SK-N-MC (cell line): Measurements from ENCODE around the gene PHC2.

Source experiments
- DNase-seq: peaks from one replicate; pipeline ENCODE4 v3.0.0-alpha.2; 2011; ENCODE audit warnings: low read depth, low spot score
- H3K27ac ChIP-seq: fragments of 200-600 bp; sonication (generic); 2 replicates; pipeline ENCODE4 v1.5.1; 2016; ENCODE audit warnings: mixed run types
- H3K36me3 ChIP-seq: fragments of 200-600 bp; sonication (generic); 2 replicates; pipeline ENCODE4 v1.6.1; 2017; ENCODE audit warnings: antibody characterized with exemption, low read length, mixed read lengths; ENCODE audit not compliant: insufficient read depth
- H3K4me3 ChIP-seq: fragments of 200-600 bp; sonication (generic); 2 replicates; pipeline ENCODE4 v1.5.1; 2016
- H3K9ac ChIP-seq: fragments of 200-600 bp; sonication (generic); 2 replicates; pipeline ENCODE4 v1.8.0; 2017; ENCODE audit warnings: mixed run types, mixed read lengths; ENCODE audit not compliant: insufficient read length
- H3K9me3 ChIP-seq: fragments of 200-600 bp; sonication (generic); 2 replicates; pipeline ENCODE4 v1.6.1; 2017; ENCODE audit warnings: low read depth, mild to moderate bottlenecking, antibody characterized with exemption, low read length, moderate library complexity, mixed read lengths
- EZH2 ChIP-seq: fragments of 200-600 bp; sonication (generic); IDR thresholded peaks from one replicate; pipeline ENCODE4 v1.6.1; 2017; ENCODE audit warnings: antibody characterized with exemption
- FOXP2 ChIP-seq: optimal IDR thresholded peaks from 2 replicates; pipeline ENCODE3; 2011; ENCODE audit warnings: mild to moderate bottlenecking, moderate library complexity; ENCODE audit not compliant: insufficient read depth; ENCODE audit errors: extremely low read length, control extremely low read depth
- POLR2AphosphoS5 ChIP-seq: IDR thresholded peaks from 2 replicates; pipeline ENCODE4 v1.6.1; 2012; ENCODE audit warnings: mild to moderate bottlenecking, low read depth, low read length, borderline replicate concordance

The PHC2 gene

GRCh38 chr1:33373606-33374005, 57.3 kb downstream of the PHC2 start:
- H3K4me3 ChIP-seq: no peak overlapping the region
- H3K27ac ChIP-seq: no peak overlapping the region
- no peak for DNase-seq
- H3K36me3 ChIP-seq: no peaks in the 10 kb centered on the region
- H3K9ac ChIP-seq: no peak overlapping the region
- TF ChIP-seq FOXP2 (no peak), EZH2 (no peak), POLR2AphosphoS5 (no peak)
- no peaks in the 10 kb centered on the region for H3K9me3 ChIP-seq

GRCh38 chr1:33372677-33373076, 58.2 kb downstream of the PHC2 start:
- Histone ChIP-seq H3K9me3 (no peaks in the 10 kb centered on the region), H3K27ac (no peak overlapping the region), H3K4me3 (no peak overlapping the region), H3K9ac (no peak overlapping the region), H3K36me3 (no peaks in the 10 kb centered on the region)
- TF ChIP-seq FOXP2: no peak
- TF ChIP-seq POLR2AphosphoS5: no peak
- no peak for TF ChIP-seq EZH2
- DNase-seq: no peak

DNA sequence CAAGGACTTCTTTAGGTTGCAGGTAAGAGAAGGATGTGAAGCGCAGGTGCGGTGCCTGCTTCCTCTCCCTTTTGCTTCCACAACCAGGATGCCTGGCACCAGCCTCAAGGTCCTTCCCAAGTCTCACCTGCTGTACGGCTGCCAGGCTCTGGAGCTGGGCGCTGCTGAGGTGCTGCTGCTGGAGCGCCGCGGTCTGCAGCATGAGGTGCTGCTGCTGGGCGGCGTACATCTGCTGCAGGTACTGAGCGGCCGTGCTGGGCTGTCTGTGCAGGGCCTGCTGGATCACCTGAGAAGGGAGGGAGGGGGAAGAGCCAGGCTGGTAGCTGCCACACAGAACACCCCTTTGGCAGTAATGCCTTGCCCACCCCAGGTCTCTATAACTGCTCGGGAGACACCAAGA, 58.7 kb downstream of the PHC2 start:
- H3K9me3 ChIP-seq: no peaks in the 10 kb centered on the region
- H3K9ac ChIP-seq: no peak overlapping the region
- no peak overlapping the region for H3K27ac ChIP-seq
- TF ChIP-seq FOXP2: no peak
- no peak for TF ChIP-seq EZH2
- TF ChIP-seq POLR2AphosphoS5: no peak
- H3K36me3 ChIP-seq: no peaks in the 10 kb centered on the region
- DNase-seq: no peak
- H3K4me3 ChIP-seq: no peak overlapping the region

GRCh38 chr1:33371334-33371733, 59.6 kb downstream of the PHC2 start:
- DNase-seq: no peak
- Histone ChIP-seq H3K36me3 (no peaks in the 10 kb centered on the region), H3K27ac (no peak overlapping the region), H3K4me3 (no peak overlapping the region), H3K9ac (no peak overlapping the region), H3K9me3 (no peaks in the 10 kb centered on the region)
- TF ChIP-seq EZH2: no peak
- no peak for TF ChIP-seq FOXP2
- TF ChIP-seq POLR2AphosphoS5: no peak

- Histone ChIP-seq H3K27ac (no peak overlapping the region), H3K9me3 (no peaks in the 10 kb centered on the region), H3K36me3 (no peaks in the 10 kb centered on the region), H3K9ac (no peak overlapping the region), H3K4me3 (no peak overlapping the region)
- DNase-seq: no peak
- TF ChIP-seq EZH2 (no peak), FOXP2 (no peak), POLR2AphosphoS5 (no peak)
These were observed 60.1 kb downstream of the PHC2 start for GRCh38 chr1:33370827-33371226.

GRCh38 chr1:33370301-33370700, 60.6 kb downstream of the PHC2 start:
- Histone ChIP-seq H3K36me3 (no peaks in the 10 kb centered on the region), H3K4me3 (no peak overlapping the region), H3K9ac (no peak overlapping the region), H3K9me3 (no peaks in the 10 kb centered on the region), H3K27ac (no peak overlapping the region)
- no peak for TF ChIP-seq FOXP2
- no peak for TF ChIP-seq POLR2AphosphoS5
- TF ChIP-seq EZH2: no peak
- DNase-seq: no peak

DNA sequence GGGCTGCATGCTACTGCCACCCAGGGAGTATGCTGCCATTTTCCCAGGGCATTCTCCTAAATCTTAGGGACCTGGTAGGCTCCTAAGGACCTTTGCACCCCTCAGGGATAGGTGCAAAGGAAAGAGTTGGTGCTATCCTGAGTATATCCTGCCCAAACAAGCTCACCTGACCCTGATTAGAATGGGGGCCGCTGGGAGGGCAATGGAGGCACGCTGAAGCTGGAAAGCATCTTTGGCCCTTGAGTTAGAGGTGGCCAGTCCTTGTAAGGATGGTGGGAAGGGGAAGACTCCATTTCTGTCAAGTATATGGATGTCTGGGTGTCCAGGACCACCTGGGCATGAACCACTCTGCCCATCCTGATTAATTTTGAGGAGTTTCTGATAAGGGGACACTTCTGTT, 61.1 kb downstream of the PHC2 start:
- no peak overlapping the region for H3K9ac ChIP-seq
- H3K9me3 ChIP-seq: no peaks in the 10 kb centered on the region
- H3K27ac ChIP-seq: no peak overlapping the region
- DNase-seq: no peak
- H3K4me3 ChIP-seq: no peak overlapping the region
- TF ChIP-seq FOXP2 (no peak), POLR2AphosphoS5 (no peak), EZH2 (no peak)
- no peaks in the 10 kb centered on the region for H3K36me3 ChIP-seq

DNA sequence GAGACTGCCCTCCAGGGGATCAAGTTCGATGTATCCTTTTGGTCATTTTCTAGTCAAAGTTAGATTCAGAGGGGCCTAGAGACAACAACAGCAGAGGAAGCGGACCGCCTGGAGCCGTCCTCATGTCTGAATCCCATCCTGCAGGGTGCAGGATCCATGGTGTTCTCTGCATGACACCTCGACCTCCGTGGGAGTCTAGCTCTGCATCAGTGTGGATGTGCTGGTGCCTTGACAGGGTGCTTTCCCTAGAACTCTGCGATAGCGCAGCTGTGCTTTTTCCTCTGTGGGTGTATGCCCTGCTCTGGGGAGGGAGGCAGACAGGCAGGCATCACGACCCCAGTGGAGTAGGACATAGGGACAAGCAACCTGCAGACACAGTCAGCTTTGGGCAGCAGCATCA, 61.8 kb downstream of the PHC2 start:
- Histone ChIP-seq H3K9ac (no peak overlapping the region), H3K9me3 (no peaks in the 10 kb centered on the region), H3K27ac (no peak overlapping the region), H3K4me3 (no peak overlapping the region), H3K36me3 (no peaks in the 10 kb centered on the region)
- TF ChIP-seq POLR2AphosphoS5 (no peak), EZH2 (no peak), FOXP2 (no peak)
- DNase-seq: no peak

DNA sequence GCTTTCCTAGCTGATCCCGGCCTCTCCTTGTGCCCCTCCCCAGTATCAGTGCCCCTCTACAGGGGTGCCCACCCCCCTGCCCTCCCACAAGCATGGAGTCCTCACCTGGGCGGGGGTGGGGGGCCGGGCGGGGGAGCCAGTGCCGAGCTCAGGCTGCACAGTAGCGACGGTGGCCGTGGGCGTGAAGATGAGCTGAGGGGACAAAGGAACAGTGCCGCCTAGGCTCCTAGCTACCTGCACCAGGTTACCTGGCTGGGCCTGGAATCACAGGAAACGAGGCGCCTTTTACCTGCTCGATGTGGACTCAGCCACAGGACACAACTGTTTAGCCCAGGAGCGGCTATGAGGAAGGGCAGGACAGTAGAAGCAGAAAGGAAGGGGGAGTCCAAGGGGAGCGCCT, 62.5 kb downstream of the PHC2 start:
- Histone ChIP-seq H3K9me3 (no peaks in the 10 kb centered on the region), H3K9ac (no peak overlapping the region), H3K27ac (no peak overlapping the region), H3K4me3 (no peak overlapping the region), H3K36me3 (no peaks in the 10 kb centered on the region)
- DNase-seq: no peak
- TF ChIP-seq EZH2 (no peak), POLR2AphosphoS5 (no peak), FOXP2 (no peak)
